ENCODE results near the gene SEC22A. TPM values are rescaled to one million over a fixed set of nuclear protein-coding genes. Genes with fewer than 3 reads are reported as not detected.

Gene SEC22A
- polyA plus RNA-seq, 1 of the 3 experiments (the other 2 are of a cell fraction) = 13.0 TPM

DNA sequence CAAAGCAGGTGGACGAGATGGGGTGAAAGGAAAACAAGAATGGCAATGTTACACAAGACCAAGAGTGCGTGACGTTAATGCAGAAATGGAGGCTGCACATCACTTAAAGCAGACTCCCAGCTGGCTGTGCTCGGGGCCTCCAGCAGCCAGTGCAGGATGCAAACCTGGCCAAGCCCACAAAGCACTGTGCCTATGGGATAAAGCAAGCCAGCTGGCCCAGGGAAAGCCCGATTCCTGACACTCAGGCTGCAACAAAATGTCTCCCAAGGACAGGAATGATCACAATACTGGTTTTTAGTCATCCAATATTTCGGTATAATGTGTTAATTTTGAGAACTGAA lies 86.2 kb downstream of the SEC22A start (continued):
- TF ChIP-seq ZBTB33 (IDR thresholded peaks at IDR 0.05; ENCODE audit: borderline replicate concordance, low read depth) (no peak), ELF1 (IDR thresholded peaks at IDR 0.05) (no peak), NFIC (IDR thresholded peaks at IDR 0.05; ENCODE audit: borderline replicate concordance) (no peak), FOSL2 (IDR thresholded peaks at IDR 0.05; ENCODE audit: borderline replicate concordance, low read depth) (no peak), NRF1 (IDR thresholded peaks at IDR 0.05; ENCODE audit: low read depth, low read length) (no peak), TCF12 (IDR thresholded peaks at IDR 0.05) (no peak)
- TF ChIP-seq, protein P1, sequence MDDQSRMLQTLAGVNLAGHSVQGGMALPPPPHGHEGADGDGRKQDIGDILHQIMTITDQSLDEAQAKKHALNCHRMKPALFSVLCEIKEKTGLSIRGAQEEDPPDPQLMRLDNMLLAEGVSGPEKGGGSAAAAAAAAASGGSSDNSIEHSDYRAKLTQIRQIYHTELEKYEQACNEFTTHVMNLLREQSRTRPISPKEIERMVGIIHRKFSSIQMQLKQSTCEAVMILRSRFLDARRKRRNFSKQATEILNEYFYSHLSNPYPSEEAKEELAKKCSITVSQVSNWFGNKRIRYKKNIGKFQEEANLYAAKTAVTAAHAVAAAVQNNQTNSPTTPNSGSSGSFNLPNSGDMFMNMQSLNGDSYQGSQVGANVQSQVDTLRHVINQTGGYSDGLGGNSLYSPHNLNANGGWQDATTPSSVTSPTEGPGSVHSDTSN (IDR thresholded peaks at IDR 0.05) = no peak
- TF ChIP-seq, protein P2, sequence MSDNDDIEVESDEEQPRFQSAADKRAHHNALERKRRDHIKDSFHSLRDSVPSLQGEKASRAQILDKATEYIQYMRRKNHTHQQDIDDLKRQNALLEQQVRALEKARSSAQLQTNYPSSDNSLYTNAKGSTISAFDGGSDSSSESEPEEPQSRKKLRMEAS (IDR thresholded peaks at IDR 0.05; ENCODE audit: low read depth) = no peak

- Histone ChIP-seq H4K20me1 (ENCODE audit: insufficient read depth) (peaks cover 7% of the 10 kb centered on the region; the same call in 1 of the 2 replicates), H3F3A (replicated peaks; ENCODE audit: insufficient read depth) (no peaks in the 10 kb centered on the region), H3K36me3 (replicated peaks in 1 of 2; ENCODE audit: control insufficient read depth in 1 of 2, insufficient read depth in 2 of 2, low read length in 1 of 2) (no peaks in the 10 kb centered on the region), H3K27me3 (ENCODE audit: insufficient read depth) (0 out of 2 replicates have a peak, but pooled peaks cover 5% of the 10 kb centered on the region), H3K27ac (ENCODE audit: low read depth in 2 of 2, low read length in 1 of 2) (no peak overlapping the region), H3K4me1 (ENCODE audit: control insufficient read depth in 1 of 2, insufficient read depth in 2 of 2, low read depth in 1 of 2, low read length in 1 of 2) (no peaks in the 10 kb centered on the region; a peak in 1 of 4 replicates), H3K9me2 (no peaks in the 10 kb centered on the region), H3K9me3 (no peaks in the 10 kb centered on the region), H3K79me2 (ENCODE audit: insufficient read depth) (no peaks in the 10 kb centered on the region), H3K9ac (no peak overlapping the region), H3K4me3 (ENCODE audit: low read depth in 2 of 2, low read length in 1 of 2) (no peak overlapping the region), H3K4me2 (no peak overlapping the region), H2AFZ (ENCODE audit: low read depth) (no peak overlapping the region)
- POLR2A ChIA-PET = no interaction called here
- TF ChIP-seq TCF12 (IDR thresholded peaks at IDR 0.05) (no peak), EP300 (IDR thresholded peaks at IDR 0.05; ENCODE audit: borderline replicate concordance in 1 of 2, low read depth in 1 of 2, low read length in 1 of 2) (no peak), CTCF (IDR thresholded peaks at IDR 0.05) (no peak), FOSL2 (IDR thresholded peaks at IDR 0.05; ENCODE audit: borderline replicate concordance, low read depth) (no peak), FOXM1 (IDR thresholded peaks at IDR 0.05; ENCODE audit: low read depth) (no peak), SIN3A (IDR thresholded peaks at IDR 0.05; ENCODE audit: borderline replicate concordance, low read depth, low read length) (no peak), NFIC (IDR thresholded peaks at IDR 0.05; ENCODE audit: borderline replicate concordance) (no peak), RXRA (IDR thresholded peaks at IDR 0.05; ENCODE audit: borderline replicate concordance, low read depth) (no peak), GABPA (IDR thresholded peaks at IDR 0.05; ENCODE audit: low read depth) (no peak), MEF2A (IDR thresholded peaks at IDR 0.05; ENCODE audit: borderline replicate concordance, low read depth) (no peak), POLR2AphosphoS5 (IDR thresholded peaks at IDR 0.05; ENCODE audit: low read depth, low read length) (no peak), TEAD4 (IDR thresholded peaks at IDR 0.05; ENCODE audit: borderline replicate concordance, insufficient read depth) (no peak), TAF1 (IDR thresholded peaks at IDR 0.05; ENCODE audit: borderline replicate concordance, low read depth, low read length) (no peak)
- TF ChIP-seq, protein P3, sequence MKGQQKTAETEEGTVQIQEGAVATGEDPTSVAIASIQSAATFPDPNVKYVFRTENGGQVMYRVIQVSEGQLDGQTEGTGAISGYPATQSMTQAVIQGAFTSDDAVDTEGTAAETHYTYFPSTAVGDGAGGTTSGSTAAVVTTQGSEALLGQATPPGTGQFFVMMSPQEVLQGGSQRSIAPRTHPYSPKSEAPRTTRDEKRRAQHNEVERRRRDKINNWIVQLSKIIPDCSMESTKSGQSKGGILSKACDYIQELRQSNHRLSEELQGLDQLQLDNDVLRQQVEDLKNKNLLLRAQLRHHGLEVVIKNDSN (IDR thresholded peaks at IDR 0.05; ENCODE audit: borderline replicate concordance, low read depth) = no peak
- WGBS (ENCODE audit: low lambda C conversion rate) = 62% methylated on average over 13 of the region's 20 CpGs
- CTCF ChIA-PET = no interaction called here
- peak; percentile 7 for DNase-seq
Observed at GRCh38 chr3:123289391-123290106, 87.8 kb downstream of the SEC22A start.

Data from SK-N-SH (cell line).